Keratinocyte (primary cell): ENCODE data around the gene SUPT20HL2. TPM values are rescaled to one million over a fixed set of nuclear protein-coding genes. Genes with fewer than 3 reads are reported as not detected.

Experiments used
- DNase-seq: peaks from one replicate; pipeline ENCODE4 v3.0.0-alpha.2; 2011; ENCODE audit warnings: low read depth, missing footprints, low spot score
- FAIRE-seq: peaks from 2 replicates; lab custom pipeline; 2011; peaks lifted over from hg19 to GRCh38; lab: Jason Lieb, UNC
- H2AFZ ChIP-seq: 2 replicates; pipeline ENCODE4 v1.6.0; 2012; ENCODE audit warnings: low read length, control low read depth, inconsistent platforms; ENCODE audit not compliant: control insufficient read depth
- H3K27ac ChIP-seq: 2 replicates; pipeline ENCODE4 v1.5.1; 2011; ENCODE audit warnings: low read length; ENCODE audit not compliant: control insufficient read depth, insufficient read depth
- H3K27me3 ChIP-seq: 3 replicates; pipeline ENCODE4 v1.6.0; 2011; ENCODE audit warnings: low read length; ENCODE audit not compliant: control insufficient read depth, insufficient read depth; ENCODE audit errors: extremely low read depth
- H3K36me3 ChIP-seq, 2 experiments: 2 replicates in 1 of 2; 3 replicates in 1 of 2; pipeline ENCODE4 v1.5.1; 2011; ENCODE audit warnings: low read length in 2 of 2, mild to moderate bottlenecking in 1 of 2; ENCODE audit not compliant: control insufficient read depth in 2 of 2, insufficient read depth in 2 of 2; ENCODE audit errors: extremely low read depth in 1 of 2
- H3K4me1 ChIP-seq: 3 replicates; pipeline ENCODE4 v1.5.1; 2011; ENCODE audit warnings: low read length; ENCODE audit not compliant: control insufficient read depth, insufficient read depth; ENCODE audit errors: extremely low read depth
- H3K4me2 ChIP-seq: 3 replicates; pipeline ENCODE4 v1.6.0; 2011; ENCODE audit warnings: low read depth, low read length; ENCODE audit not compliant: control insufficient read depth, insufficient read depth; ENCODE audit errors: extremely low read depth
- H3K4me3 ChIP-seq, 3 experiments: fragments of 200-600 bp in 1 of 3; sonication (generic) in 1 of 3; 2 replicates in 2 of 3; 3 replicates in 1 of 3; pipeline ENCODE4 v1.5.1; 2011 to 2016; ENCODE audit warnings: low read length in 3 of 3, mild to moderate bottlenecking in 3 of 3, control low read depth in 2 of 3, inconsistent platforms in 1 of 3, low read depth in 1 of 3, mixed read lengths in 1 of 3, mixed run types in 1 of 3, moderate library complexity in 1 of 3; ENCODE audit not compliant: control insufficient read depth in 2 of 3, insufficient read depth in 2 of 3; ENCODE audit errors: extremely low read depth in 1 of 3
- H3K79me2 ChIP-seq: 2 replicates; pipeline ENCODE4 v1.6.0; 2012; ENCODE audit warnings: low read length; ENCODE audit not compliant: control insufficient read depth, insufficient read depth
- H3K9ac ChIP-seq: 3 replicates; pipeline ENCODE4 v1.6.0; 2011; ENCODE audit warnings: low read length; ENCODE audit not compliant: control insufficient read depth, insufficient read depth; ENCODE audit errors: extremely low read depth
- H3K9me1 ChIP-seq: 3 replicates; pipeline ENCODE4 v1.6.0; 2011; ENCODE audit warnings: low read length; ENCODE audit not compliant: control insufficient read depth, insufficient read depth; ENCODE audit errors: extremely low read depth
- H3K9me3 ChIP-seq: 2 replicates; pipeline ENCODE4 v1.5.1; 2012; ENCODE audit warnings: low read depth, low read length; ENCODE audit not compliant: control insufficient read depth
- H4K20me1 ChIP-seq: 3 replicates; pipeline ENCODE4 v1.6.0; 2011; ENCODE audit warnings: low read length; ENCODE audit not compliant: control insufficient read depth, insufficient read depth; ENCODE audit errors: extremely low read depth
- EZH2 ChIP-seq: IDR thresholded peaks from one replicate; pipeline ENCODE4 v1.6.1; 2012; ENCODE audit warnings: inconsistent platforms, mild to moderate bottlenecking, low read length, moderate library complexity
- dilution Hi-C: fragments of 300-500 bp; cut with MboI; formaldehyde crosslinking; loops from one replicate; pipeline ENCODE4 v1.7.0; 2020; ENCODE audit warnings: low sequenced_read_pairs; ENCODE audit not compliant: extremely low pct_ligation_motif_present
- polyA plus RNA-seq, 5 experiments: library from polyadenylated mRNA; depleted of rRNA in 3 of 5; stranded (reverse) in 3 of 5; stranded (forward) in 1 of 5; unstranded in 1 of 5; fragments of >200 nt; gene quantifications; 1 replicate in 1 of 5; 2 replicates in 3 of 5; 3 replicates in 1 of 5; pipeline versions ENCODE4 v1.2.1 to v1.2.3, GENCODE V29; 2011 to 2012; ENCODE audit warnings: missing spikeins in 2 of 5, low read depth in 1 of 5, low replicate concordance in 1 of 5
- TF ChIP-seq, protein P1 (sequence below), 3 experiments: IDR thresholded peaks in 1 of 3; conservative IDR thresholded peaks in 1 of 3; optimal IDR thresholded peaks in 1 of 3; 2 replicates in 2 of 3; 3 replicates in 1 of 3; pipeline versions ENCODE3 to v1.5.1; 2011; ENCODE audit warnings: low read length in 3 of 3, mild to moderate bottlenecking in 3 of 3, moderate library complexity in 2 of 3, control low read depth in 1 of 3, inconsistent platforms in 1 of 3; ENCODE audit not compliant: insufficient read depth in 2 of 3; ENCODE audit errors: extremely low read depth in 1 of 3

The SUPT20HL2 gene
- polyA plus RNA-seq, 1 donor (not counting 4 experiments of a cell fraction or from before 2014, with no cell fraction given), result not detected

DNA sequence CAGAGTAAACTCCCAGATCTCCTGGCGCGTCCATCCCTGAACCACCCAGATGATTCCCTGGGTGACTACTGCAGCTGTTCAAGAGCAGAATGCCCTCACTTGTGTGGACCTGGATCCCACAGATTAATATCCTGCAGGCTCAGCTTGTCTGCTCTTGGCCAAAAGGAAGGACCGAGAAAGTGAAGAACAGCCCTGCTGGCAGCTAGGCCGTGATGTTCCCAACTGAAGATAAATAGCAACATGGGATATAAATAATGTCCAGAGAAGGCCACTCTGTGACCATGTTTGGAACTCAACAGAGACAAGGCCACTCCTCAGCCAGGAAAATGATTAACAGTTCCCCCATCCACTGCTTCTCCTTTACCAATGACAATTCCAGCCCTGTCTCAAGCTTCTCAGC is 21.5 kb downstream of the SUPT20HL2 start:
- Histone ChIP-seq H3K9me3 (no peaks in the 10 kb centered on the region), H3K9me1 (no peaks in the 10 kb centered on the region), H3K27me3 (no peaks in the 10 kb centered on the region), H3K36me3 (no peaks in the 10 kb centered on the region), H4K20me1 (no peaks in the 10 kb centered on the region), H3K4me3 (no peak overlapping the region), H3K9ac (no peak overlapping the region), H3K79me2 (no peaks in the 10 kb centered on the region), H3K27ac (no peak overlapping the region), H3K4me1 (no peaks in the 10 kb centered on the region), H2AFZ (no peak overlapping the region), H3K4me2 (no peak overlapping the region)
- FAIRE-seq (no peak), DNase-seq (no peak)
- dilution Hi-C loops, result no loop called here
- TF ChIP-seq EZH2, result no peak
- TF ChIP-seq, protein P1, sequence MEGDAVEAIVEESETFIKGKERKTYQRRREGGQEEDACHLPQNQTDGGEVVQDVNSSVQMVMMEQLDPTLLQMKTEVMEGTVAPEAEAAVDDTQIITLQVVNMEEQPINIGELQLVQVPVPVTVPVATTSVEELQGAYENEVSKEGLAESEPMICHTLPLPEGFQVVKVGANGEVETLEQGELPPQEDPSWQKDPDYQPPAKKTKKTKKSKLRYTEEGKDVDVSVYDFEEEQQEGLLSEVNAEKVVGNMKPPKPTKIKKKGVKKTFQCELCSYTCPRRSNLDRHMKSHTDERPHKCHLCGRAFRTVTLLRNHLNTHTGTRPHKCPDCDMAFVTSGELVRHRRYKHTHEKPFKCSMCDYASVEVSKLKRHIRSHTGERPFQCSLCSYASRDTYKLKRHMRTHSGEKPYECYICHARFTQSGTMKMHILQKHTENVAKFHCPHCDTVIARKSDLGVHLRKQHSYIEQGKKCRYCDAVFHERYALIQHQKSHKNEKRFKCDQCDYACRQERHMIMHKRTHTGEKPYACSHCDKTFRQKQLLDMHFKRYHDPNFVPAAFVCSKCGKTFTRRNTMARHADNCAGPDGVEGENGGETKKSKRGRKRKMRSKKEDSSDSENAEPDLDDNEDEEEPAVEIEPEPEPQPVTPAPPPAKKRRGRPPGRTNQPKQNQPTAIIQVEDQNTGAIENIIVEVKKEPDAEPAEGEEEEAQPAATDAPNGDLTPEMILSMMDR (optimal IDR thresholded peaks at IDR 0.05 in 1 of 3, IDR thresholded peaks at IDR 0.05 in 1 of 3, conservative IDR thresholded peaks at IDR 0.05 in 1 of 3; ENCODE audit: extremely low read depth in 1 of 3, insufficient read depth in 2 of 3, low read length in 3 of 3), result no peak

DNA sequence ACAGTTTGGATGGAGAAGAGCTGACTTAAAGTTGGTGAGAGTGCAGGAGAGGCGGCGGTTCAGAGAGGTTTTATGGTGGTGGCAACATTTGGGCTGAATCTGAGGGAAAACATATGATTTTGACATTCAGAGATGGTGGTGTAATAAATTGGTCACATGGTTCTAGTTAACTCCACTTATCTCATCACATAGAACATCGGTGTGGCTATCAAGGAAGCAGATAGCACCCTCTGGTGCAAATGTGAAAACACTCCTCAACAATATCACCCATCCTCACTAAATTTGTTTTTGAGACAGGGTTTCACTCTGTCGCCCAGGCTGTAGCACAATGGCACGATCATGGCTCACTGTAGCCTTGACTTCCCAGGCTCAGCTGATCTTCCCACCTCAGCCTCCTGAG is 28.8 kb downstream of the SUPT20HL2 start:
- Histone ChIP-seq H3K4me1 (no peaks in the 10 kb centered on the region), H3K4me2 (no peak overlapping the region), H3K79me2 (no peaks in the 10 kb centered on the region), H3K9ac (no peak overlapping the region), H3K9me1 (no peaks in the 10 kb centered on the region), H4K20me1 (no peaks in the 10 kb centered on the region), H3K27me3 (no peaks in the 10 kb centered on the region), H3K4me3 (no peak overlapping the region), H3K36me3 (no peaks in the 10 kb centered on the region), H3K27ac (no peak overlapping the region), H3K9me3 (no peaks in the 10 kb centered on the region), H2AFZ (no peak overlapping the region)
- no peak for FAIRE-seq
- TF ChIP-seq EZH2, result no peak
- TF ChIP-seq, protein P1 (optimal IDR thresholded peaks at IDR 0.05 in 1 of 3, IDR thresholded peaks at IDR 0.05 in 1 of 3, conservative IDR thresholded peaks at IDR 0.05 in 1 of 3; ENCODE audit: extremely low read depth in 1 of 3, insufficient read depth in 2 of 3, low read length in 3 of 3), result no peak
- dilution Hi-C loops, result no loop called here
- DNase-seq, result no peak
